ENCODE results near the gene TTC36. TPM values are rescaled to one million over a fixed set of nuclear protein-coding genes. Genes with fewer than 3 reads are reported as not detected.

TTC36 gene
- total RNA-seq, 4 donors from 2014 or later: 0.27 to 0.42 TPM; not detected in 2

DNA sequence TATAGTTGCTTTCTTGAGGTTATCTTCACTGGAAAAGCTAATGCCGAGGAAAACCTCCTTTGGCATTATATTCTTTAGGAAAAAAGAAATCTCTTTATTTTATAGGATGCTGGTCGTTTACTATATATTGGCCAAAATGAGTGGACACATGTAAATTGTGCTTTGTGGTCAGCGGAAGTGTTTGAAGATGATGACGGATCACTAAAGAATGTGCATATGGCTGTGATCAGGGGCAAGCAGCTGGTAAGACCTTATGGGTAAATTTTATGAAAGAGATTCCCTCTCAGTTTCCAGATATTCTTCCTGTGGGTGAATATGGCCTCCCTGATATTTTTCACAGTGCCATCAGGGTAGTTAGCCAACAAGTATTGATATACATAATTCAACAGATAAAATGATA, 29.4 kb upstream of the TTC36 start:
- 83 to 90% methylated on average over 4 of the region's 4 CpGs for WGBS, 2 donors
- intact Hi-C loops (cut with DNase I; ENCODE audit: low total_unique reads): no loop called here
- H3K4me3 ChIP-seq (ENCODE audit: low read depth, poor library complexity, severe bottlenecking): no peak overlapping the region
- no peak for DNase-seq (ENCODE audit: low spot score in 2 of 2)
- no peak for TF ChIP-seq POLR2A (IDR thresholded peaks at IDR 0.05)
- TF ChIP-seq, protein P1, sequence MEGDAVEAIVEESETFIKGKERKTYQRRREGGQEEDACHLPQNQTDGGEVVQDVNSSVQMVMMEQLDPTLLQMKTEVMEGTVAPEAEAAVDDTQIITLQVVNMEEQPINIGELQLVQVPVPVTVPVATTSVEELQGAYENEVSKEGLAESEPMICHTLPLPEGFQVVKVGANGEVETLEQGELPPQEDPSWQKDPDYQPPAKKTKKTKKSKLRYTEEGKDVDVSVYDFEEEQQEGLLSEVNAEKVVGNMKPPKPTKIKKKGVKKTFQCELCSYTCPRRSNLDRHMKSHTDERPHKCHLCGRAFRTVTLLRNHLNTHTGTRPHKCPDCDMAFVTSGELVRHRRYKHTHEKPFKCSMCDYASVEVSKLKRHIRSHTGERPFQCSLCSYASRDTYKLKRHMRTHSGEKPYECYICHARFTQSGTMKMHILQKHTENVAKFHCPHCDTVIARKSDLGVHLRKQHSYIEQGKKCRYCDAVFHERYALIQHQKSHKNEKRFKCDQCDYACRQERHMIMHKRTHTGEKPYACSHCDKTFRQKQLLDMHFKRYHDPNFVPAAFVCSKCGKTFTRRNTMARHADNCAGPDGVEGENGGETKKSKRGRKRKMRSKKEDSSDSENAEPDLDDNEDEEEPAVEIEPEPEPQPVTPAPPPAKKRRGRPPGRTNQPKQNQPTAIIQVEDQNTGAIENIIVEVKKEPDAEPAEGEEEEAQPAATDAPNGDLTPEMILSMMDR (IDR thresholded peaks at IDR 0.05): no peak

DNA sequence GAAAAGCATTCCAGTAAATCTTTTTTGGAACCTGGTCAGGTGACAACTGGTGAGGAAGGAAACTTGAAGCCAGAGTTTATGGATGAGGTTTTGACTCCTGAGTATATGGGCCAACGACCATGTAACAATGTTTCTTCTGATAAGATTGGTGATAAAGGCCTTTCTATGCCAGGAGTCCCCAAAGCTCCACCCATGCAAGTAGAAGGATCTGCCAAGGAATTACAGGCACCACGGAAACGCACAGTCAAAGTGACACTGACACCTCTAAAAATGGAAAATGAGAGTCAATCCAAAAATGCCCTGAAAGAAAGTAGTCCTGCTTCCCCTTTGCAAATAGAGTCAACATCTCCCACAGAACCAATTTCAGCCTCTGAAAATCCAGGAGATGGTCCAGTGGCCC, 24.1 kb upstream of the TTC36 start:
- 45 to 47% methylated on average over 3 of the region's 3 CpGs for WGBS, 2 donors
- no peak for DNase-seq (ENCODE audit: low spot score in 2 of 2)
- TF ChIP-seq, protein P1 (IDR thresholded peaks at IDR 0.05): no peak
- TF ChIP-seq POLR2A (IDR thresholded peaks at IDR 0.05): no peak
- intact Hi-C loops (cut with DNase I; ENCODE audit: low total_unique reads): loop anchor here (10.0 kb wide), 1 partner anchor 118 kb away; no protein-coding TSS in a partner anchor
- no peak overlapping the region for H3K4me3 ChIP-seq (ENCODE audit: low read depth, poor library complexity, severe bottlenecking)

DNA sequence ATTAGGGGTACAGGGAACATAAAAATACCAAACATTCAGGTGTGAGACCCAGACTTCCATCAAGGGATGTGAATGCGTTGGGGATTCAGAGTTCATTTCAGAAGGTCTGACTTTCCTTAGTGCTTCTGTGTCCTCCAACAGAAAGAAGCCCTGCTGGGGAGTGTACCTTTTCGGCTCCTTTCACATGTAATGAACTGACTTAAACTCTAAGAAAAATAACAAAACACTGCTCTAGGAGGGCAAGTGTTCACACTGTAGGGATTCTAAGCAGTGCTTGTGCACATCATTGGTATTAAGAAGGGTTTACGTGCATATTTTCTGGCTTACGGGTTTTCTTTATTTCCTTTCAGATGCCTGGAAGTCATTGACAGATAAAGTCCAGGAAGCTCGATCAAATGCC, 15.7 kb upstream of the TTC36 start:
- TF ChIP-seq POLR2A (IDR thresholded peaks at IDR 0.05): no peak
- TF ChIP-seq, protein P1 (IDR thresholded peaks at IDR 0.05): no peak
- WGBS, 2 donors: 84 to 87% methylated on average over 5 of the region's 5 CpGs
- no peak for DNase-seq (ENCODE audit: low spot score in 2 of 2)
- no peak overlapping the region for H3K4me3 ChIP-seq (ENCODE audit: low read depth, poor library complexity, severe bottlenecking)
- intact Hi-C loops (cut with DNase I; ENCODE audit: low total_unique reads): no loop called here

DNA sequence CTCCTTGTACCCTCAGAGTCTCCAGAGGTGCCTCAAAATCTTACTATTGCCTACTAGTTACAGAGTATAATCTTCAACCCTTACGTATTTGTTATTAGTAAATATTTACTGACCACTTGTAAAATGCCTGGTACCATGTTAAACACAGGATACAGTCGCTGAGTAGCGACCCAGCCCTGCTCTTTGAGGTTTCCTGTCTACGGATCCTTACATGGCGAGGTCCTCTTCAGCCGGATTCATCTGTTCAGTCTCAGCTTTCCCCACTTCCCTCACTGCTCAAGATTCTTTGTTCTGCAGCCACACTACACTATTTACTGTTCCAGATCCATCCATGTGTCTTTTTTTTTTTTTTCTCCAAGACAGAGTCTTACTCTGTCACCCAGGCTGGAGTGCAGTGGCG, 13.2 kb upstream of the TTC36 start:
- intact Hi-C loops (cut with DNase I; ENCODE audit: low total_unique reads): no loop called here
- 82 to 85% methylated on average over 7 of the region's 7 CpGs for WGBS, 2 donors

DNA sequence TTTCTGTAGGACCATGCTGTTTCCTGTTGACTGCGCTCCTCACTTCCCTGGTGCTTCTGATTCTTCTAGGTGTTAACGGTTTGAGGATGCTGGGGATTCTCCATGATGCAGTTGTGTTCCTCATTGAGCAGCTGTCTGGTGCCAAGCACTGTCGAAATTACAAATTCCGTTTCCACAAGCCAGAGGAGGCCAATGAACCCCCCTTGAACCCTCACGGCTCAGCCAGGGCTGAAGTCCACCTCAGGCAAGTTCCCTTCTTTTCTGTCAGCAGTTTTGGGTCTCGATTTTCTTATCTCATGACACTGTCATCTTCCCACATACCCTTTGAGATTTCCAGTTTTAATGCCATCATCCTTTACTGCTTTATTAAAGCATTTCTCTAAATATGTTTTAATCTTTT, 7.7 kb upstream of the TTC36 start:
- DNase-seq (ENCODE audit: low spot score in 2 of 2): no peak
- TF ChIP-seq, protein P1 (IDR thresholded peaks at IDR 0.05): no peak
- no peak for TF ChIP-seq POLR2A (IDR thresholded peaks at IDR 0.05)
- WGBS, 2 donors: 83 to 89% methylated on average over 6 of the region's 6 CpGs
- H3K4me3 ChIP-seq (ENCODE audit: low read depth, poor library complexity, severe bottlenecking): no peak overlapping the region
- intact Hi-C loops (cut with DNase I; ENCODE audit: low total_unique reads): no loop called here

More for the DNA sequence above, 13.2 kb upstream of the TTC36 start:
- no peak overlapping the region for H3K4me3 ChIP-seq (ENCODE audit: low read depth, poor library complexity, severe bottlenecking)
- no peak for DNase-seq (ENCODE audit: low spot score in 2 of 2)
- TF ChIP-seq, protein P1 (IDR thresholded peaks at IDR 0.05): no peak
- TF ChIP-seq POLR2A (IDR thresholded peaks at IDR 0.05): no peak

DNA sequence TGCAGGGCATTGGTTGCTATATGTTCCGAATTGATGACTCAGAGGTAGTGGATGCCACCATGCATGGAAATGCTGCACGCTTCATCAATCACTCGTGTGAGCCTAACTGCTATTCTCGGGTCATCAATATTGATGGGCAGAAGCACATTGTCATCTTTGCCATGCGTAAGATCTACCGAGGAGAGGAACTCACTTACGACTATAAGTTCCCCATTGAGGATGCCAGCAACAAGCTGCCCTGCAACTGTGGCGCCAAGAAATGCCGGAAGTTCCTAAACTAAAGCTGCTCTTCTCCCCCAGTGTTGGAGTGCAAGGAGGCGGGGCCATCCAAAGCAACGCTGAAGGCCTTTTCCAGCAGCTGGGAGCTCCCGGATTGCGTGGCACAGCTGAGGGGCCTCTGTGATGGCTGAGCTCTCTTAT, 5.4 kb upstream of the TTC36 start:
- no peak for TF ChIP-seq POLR2A (IDR thresholded peaks at IDR 0.05)
- TF ChIP-seq, protein P1 (IDR thresholded peaks at IDR 0.05): no peak
- no peak overlapping the region for H3K4me3 ChIP-seq (ENCODE audit: low read depth, poor library complexity, severe bottlenecking)
- DNase-seq (ENCODE audit: low spot score in 2 of 2): no peak
- intact Hi-C loops (cut with DNase I; ENCODE audit: low total_unique reads): no loop called here
- WGBS, 2 donors: 71 to 76% methylated on average over 13 of the region's 13 CpGs
